Urinary bladder (tissue), 4 donors: Measurements from ENCODE around the gene ZNF607. TPM values are rescaled to one million over a fixed set of nuclear protein-coding genes. Genes with fewer than 3 reads are reported as not detected.
"Not testable (repeated sequence)": the region's sequence is repeated elsewhere in the genome, so short reads cannot be mapped to it uniquely, and the experiment has no call there.

Experiments
- DNase-seq: peaks from one replicate; pipeline ENCODE4 v3.0.0-alpha.2; 2015; ENCODE audit errors: extremely low spot score
- H3K27ac ChIP-seq: one replicate; pipeline ENCODE4 v1.5.1; 2013; ENCODE audit warnings: low read depth, mild to moderate bottlenecking, moderate library complexity
- H3K36me3 ChIP-seq: one replicate; pipeline ENCODE4 v1.6.1; 2013; ENCODE audit warnings: mild to moderate bottlenecking, moderate library complexity; ENCODE audit not compliant: insufficient read depth
- H3K4me1 ChIP-seq: one replicate; pipeline ENCODE4 v1.6.1; 2013; ENCODE audit warnings: mild to moderate bottlenecking, moderate library complexity; ENCODE audit not compliant: insufficient read depth
- H3K4me3 ChIP-seq: one replicate; pipeline ENCODE4 v1.5.1; 2013; ENCODE audit warnings: low read depth, low read length
- WGBS: extraction: QIAGEN DNeasy Blood & Tissue Kit; methylation state at CpG from one replicate; pipeline ENCODE4 v1.1.7; 2013; 5-methylcytosine and 5-hydroxymethylcytosine counted together
- polyA plus RNA-seq: library from polyadenylated mRNA; stranded (reverse); fragments of 200-250 nt; gene quantifications from one replicate; pipeline ENCODE4 v1.2.3, GENCODE V29; 2013
- small RNA-seq: library from RNA; depleted of rRNA; stranded (forward); fragments of <200 nt; gene quantifications from one replicate; pipeline ENCODE3, GENCODE V24; 2014
- total RNA-seq: library from RNA; depleted of rRNA; stranded (reverse); fragments of >200 nt; gene quantifications from one replicate; pipeline ENCODE4 v1.2.3, GENCODE V29; 2014
- donor health status: healthy with polysubstance abuse.
- donor health status: healthy.

ZNF607 gene
- total and polyA plus RNA-seq, 2 donors: 3.8 to 14.0 TPM

GRCh38 chr19:37691881-37692504 is 27.6 kb downstream of the ZNF607 start:
- peak overlapping the region; percentile 49 for H3K4me3 ChIP-seq
- peak overlapping the region; percentile 49 for H3K27ac ChIP-seq
- H3K36me3 ChIP-seq: no peaks in the 10 kb centered on the region
- no peaks in the 10 kb centered on the region for H3K4me1 ChIP-seq
- under 1% methylated on average over 48 of the region's 48 CpGs for WGBS
- DNase-seq: peak; percentile 84

DNA sequence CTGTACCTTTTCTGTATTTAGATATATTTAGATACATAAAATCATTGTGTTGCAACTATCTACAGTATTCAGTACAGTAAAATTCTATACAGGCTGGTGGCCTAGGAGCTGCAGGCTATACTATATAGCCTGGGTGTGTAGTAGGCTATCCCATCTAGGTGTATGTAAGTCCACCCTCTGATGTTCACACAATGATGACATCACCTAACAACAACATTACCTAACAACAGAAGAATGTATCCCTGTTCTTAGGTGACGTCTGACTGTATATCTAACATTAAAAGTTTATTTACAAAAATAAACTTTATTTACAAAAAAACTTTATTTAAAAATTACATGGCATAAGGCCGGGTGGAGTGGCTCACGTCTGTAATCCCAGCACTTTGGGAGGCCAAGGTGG is 36.0 kb downstream of the ZNF607 start:
- no peak overlapping the region for H3K4me3 ChIP-seq
- H3K4me1 ChIP-seq: no peaks in the 10 kb centered on the region
- peaks cover 6% of the 10 kb centered on the region for H3K36me3 ChIP-seq
- WGBS: 88% methylated on average over 3 of the region's 3 CpGs
- no peak overlapping the region for H3K27ac ChIP-seq
- no peak for DNase-seq

DNA sequence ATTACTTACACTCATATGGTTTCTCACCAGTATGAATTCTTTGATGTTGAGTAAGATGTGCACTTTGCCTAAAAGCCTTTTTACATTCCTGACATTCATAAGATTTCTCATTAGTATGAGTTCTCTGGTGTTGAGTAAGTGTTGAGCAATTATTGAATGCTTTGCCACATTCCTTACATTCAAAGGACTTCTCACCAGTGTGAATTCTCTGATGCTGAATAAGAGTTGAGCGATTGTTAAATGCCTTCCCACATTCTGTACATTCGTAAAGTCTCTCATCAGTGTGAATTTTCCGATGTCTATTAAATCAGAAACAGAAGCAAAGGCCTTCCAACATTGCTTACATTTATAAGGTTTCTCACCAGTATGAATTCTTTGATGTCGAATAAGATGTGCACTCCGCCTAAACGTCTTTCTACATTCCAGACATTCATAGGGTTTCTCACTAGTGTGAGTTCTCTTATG is 50.1 kb downstream of the ZNF607 start:
- no peak overlapping the region for H3K4me3 ChIP-seq
- no peak for DNase-seq
- no peaks in the 10 kb centered on the region for H3K36me3 ChIP-seq
- no peak overlapping the region for H3K27ac ChIP-seq
- WGBS: 92% methylated on average over 6 of the region's 6 CpGs
- no peaks in the 10 kb centered on the region for H3K4me1 ChIP-seq

DNA sequence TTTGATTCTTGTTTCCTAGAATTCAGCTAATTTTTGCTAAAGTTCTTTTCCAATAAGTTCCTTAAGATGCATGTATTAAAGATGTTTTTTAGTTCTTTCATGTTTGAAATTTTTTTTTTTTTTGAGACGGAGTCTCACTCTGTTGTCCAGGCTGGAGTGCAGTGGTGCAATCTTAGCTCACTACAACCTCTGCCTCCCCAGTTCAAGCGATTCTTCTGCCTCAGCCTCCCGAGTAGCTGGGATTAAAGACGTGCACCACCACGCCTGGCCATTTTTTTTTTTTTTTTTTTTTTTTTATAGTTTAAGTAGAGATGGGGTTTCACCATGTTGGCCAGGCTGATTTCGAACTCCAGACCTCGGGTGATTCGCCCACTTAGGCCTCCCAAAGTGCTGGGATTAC is 62.4 kb downstream of the ZNF607 start:
- H3K36me3 ChIP-seq, H3K4me1 ChIP-seq, H3K27ac ChIP-seq, DNase-seq, H3K4me3 ChIP-seq: not testable (repeated sequence)
- 92% methylated on average over 8 of the region's 8 CpGs for WGBS

DNA sequence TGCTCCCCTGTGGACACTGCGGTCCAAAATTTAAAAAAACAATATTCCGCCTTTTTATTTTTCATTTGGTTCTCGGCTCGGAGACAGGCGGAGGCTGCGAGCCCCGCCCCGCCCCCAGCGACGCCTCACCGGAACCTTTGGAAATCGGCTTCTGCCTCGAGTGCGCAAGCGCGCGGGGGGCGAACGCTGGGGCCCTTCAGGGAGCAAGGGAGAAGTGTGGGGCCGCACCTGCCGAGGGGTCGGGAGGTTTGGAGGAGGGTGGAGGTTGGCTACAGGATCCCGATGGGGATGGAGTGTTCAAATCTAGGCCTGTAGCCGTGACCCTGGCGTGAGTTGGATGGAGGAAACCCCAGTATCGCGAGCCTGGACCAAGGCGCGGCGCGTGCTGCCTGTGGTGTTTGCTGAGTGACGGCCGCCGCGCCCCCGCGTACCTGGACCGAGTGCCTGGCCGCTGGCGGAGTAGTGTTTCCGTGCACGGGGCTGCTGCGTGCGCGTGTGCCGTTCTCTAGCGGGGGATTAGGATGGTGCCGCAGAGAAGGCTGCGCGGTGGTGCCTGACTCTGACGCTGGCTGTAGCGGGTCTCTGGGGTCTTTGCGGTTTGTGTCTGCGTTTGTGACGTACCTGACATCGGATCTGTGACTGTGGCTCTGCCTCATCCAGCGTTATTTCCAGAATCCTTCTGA is 63.7 kb downstream of the ZNF607 start:
- Histone ChIP-seq H3K36me3 (no peaks in the 10 kb centered on the region), H3K4me3 (peak overlapping the region; percentile 79), H3K4me1 (peaks cover 2% of the 10 kb centered on the region), H3K27ac (peak overlapping the region; percentile 91)
- WGBS: under 1% methylated on average over 57 of the region's 57 CpGs
- DNase-seq: peak; percentile 83

GRCh38 chr19:37655301-37655688 is 64.3 kb downstream of the ZNF607 start, which contains the start of gene ZFP30:
ZFP30 (minus strand) TSS chr19:37655465; CDS start chr19:37647822, 7,643 bp downstream.
- Histone ChIP-seq H3K4me3 (peak within 1 kb of the TSS; percentile 79), H3K4me1 (peaks cover 2% of the 10 kb centered on the region), H3K27ac (peak within 1 kb of the TSS; percentile 91), H3K36me3 (no peaks in the 10 kb centered on the region)
- under 1% methylated on average over 34 of the region's 34 CpGs for WGBS
- peak; percentile 80 for DNase-seq

DNA sequence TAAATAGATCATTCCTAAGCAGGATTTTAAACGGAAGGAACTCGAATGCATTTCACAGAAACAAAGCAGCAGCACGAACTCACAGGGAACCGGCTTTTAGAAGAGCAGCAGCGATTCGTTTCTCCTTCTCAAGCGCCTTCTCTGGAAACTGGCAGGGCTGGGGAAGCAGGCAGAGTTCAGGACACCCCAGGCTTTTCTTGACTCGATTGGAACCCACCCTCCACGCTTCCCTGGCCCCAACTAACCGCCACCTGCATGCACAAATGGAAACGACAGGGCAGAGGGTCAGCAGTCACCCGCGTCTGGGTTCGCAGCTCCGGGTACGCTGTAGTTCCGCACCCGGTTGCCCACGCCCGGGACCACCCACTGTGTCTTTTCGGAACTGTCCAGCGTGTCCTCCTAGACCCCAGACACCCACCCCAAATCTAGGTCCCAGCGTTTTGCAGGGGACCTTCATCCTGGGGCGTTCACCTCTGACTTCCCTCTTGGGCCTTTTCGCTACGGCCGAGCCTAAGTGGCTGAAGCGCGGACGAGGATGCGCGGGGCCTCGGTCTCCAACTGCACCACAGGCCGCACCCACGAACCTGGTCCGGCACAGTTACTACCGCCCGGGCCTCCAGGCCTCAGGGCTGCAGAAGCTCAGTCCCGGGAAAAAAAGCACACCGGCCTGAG is 64.8 kb downstream of the ZNF607 start:
- WGBS: under 1% methylated on average over 40 of the region's 40 CpGs
- peak; percentile 8 for DNase-seq

DNA sequence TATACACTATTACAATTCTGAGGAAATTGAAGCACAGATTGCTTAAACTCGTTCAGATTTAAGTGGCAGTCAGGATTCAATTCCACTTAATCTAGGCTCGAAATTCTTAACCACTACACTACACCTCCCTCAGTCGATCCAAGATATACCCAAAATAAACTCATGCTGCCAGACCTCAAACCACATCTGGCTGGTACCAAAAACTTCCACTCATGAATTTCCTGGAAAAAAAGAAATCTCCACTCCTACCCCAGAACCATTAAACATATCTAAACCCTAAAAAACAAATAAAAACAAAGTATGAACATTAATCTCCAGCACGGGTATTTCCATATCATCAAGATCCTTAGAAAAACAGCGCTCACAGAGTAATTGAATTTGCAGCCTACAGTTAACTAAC is 65.4 kb downstream of the ZNF607 start:
- DNase-seq: no peak
- H3K27ac ChIP-seq: no peak overlapping the region
- peaks cover 2% of the 10 kb centered on the region for H3K36me3 ChIP-seq
- H3K4me3 ChIP-seq: peak overlapping the region; percentile 79
- peaks cover 2% of the 10 kb centered on the region for H3K4me1 ChIP-seq
- 3% methylated on average over 5 of the region's 5 CpGs for WGBS

More for the DNA sequence above, 64.8 kb downstream of the ZNF607 start:
- Histone ChIP-seq H3K4me1 (peaks cover 2% of the 10 kb centered on the region), H3K4me3 (peak overlapping the region; percentile 79), H3K36me3 (no peaks in the 10 kb centered on the region), H3K27ac (peak overlapping the region; percentile 91)

Small RNA genes lying within 50 kb of the gene (small RNA-seq; reads per million reads assigned to genes)
- not detected for gene SELENOKP1

Other genes with a start within 250 kb of the ZNF607 start
- gene ZNF793, start 212.8 kb downstream of the ZNF607 start, total RNA-seq: 16.8 TPM
- 3.9 TPM for gene ZNF793, start 212.8 kb downstream of the ZNF607 start, polyA plus RNA-seq
- gene ZNF571, start 125.0 kb downstream of the ZNF607 start, total RNA-seq: 17.4 TPM
- 3.5 TPM for gene ZNF571, start 125.0 kb downstream of the ZNF607 start, polyA plus RNA-seq
- gene ZNF540, start 124.9 kb downstream of the ZNF607 start, total RNA-seq: 6.1 TPM
- 6.2 TPM for gene ZNF540, start 124.9 kb downstream of the ZNF607 start, polyA plus RNA-seq
- 45.3 TPM for gene ZFP30, start 64.3 kb downstream of the ZNF607 start, total RNA-seq
- gene ZFP30, start 64.3 kb downstream of the ZNF607 start, polyA plus RNA-seq: 4.5 TPM
- 25.7 TPM for gene ZNF573, start 59.8 kb upstream of the ZNF607 start, total RNA-seq
- gene ZNF573, start 59.8 kb upstream of the ZNF607 start, polyA plus RNA-seq: 4.4 TPM
- gene WDR87, start 186.8 kb upstream of the ZNF607 start, total RNA-seq: not detected
- gene WDR87, start 186.8 kb upstream of the ZNF607 start, polyA plus RNA-seq: not detected
- 11.5 TPM for gene SIPA1L3, start 187.4 kb upstream of the ZNF607 start, total RNA-seq
- 6.2 TPM for gene SIPA1L3, start 187.4 kb upstream of the ZNF607 start, polyA plus RNA-seq